IPS-15b (cell line): ENCODE results near the gene FBLN2.

ENCODE experiments used
- H3K27me3 ChIP-seq: one replicate; pipeline ENCODE4 v1.6.1; 2013; ENCODE audit warnings: low read length; ENCODE audit not compliant: control insufficient read depth, insufficient read depth
- H3K36me3 ChIP-seq: one replicate; pipeline ENCODE4 v1.6.1; 2013; ENCODE audit warnings: low read length; ENCODE audit not compliant: control insufficient read depth, insufficient read depth
- H3K4me1 ChIP-seq: one replicate; pipeline ENCODE4 v1.6.1; 2013; ENCODE audit warnings: mild to moderate bottlenecking, low read length; ENCODE audit not compliant: control insufficient read depth, insufficient read depth
- H3K4me3 ChIP-seq: one replicate; pipeline ENCODE4 v1.5.1; 2013; ENCODE audit warnings: low read depth, low read length
- H3K9ac ChIP-seq: one replicate; pipeline ENCODE4 v1.6.1; 2013; ENCODE audit warnings: low read depth, mild to moderate bottlenecking, low read length
- H3K9me3 ChIP-seq: one replicate; pipeline ENCODE4 v1.6.1; 2013; ENCODE audit warnings: mild to moderate bottlenecking, low read length; ENCODE audit not compliant: control insufficient read depth, insufficient read depth

Gene FBLN2

GRCh38 chr3:13619661-13620230 lies 70.8 kb downstream of the FBLN2 start:
- no peak overlapping the region for H3K4me3 ChIP-seq
- no peaks in the 10 kb centered on the region for H3K9me3 ChIP-seq
- no peaks in the 10 kb centered on the region for H3K4me1 ChIP-seq
- no peak overlapping the region for H3K9ac ChIP-seq
- H3K36me3 ChIP-seq: no peaks in the 10 kb centered on the region
- H3K27me3 ChIP-seq: no peaks in the 10 kb centered on the region

GRCh38 chr3:13620281-13620680 lies 71.4 kb downstream of the FBLN2 start:
- Histone ChIP-seq H3K27me3 (no peaks in the 10 kb centered on the region), H3K36me3 (no peaks in the 10 kb centered on the region), H3K9ac (no peak overlapping the region), H3K4me1 (no peaks in the 10 kb centered on the region), H3K9me3 (no peaks in the 10 kb centered on the region), H3K4me3 (no peak overlapping the region)

GRCh38 chr3:13620776-13621365 lies 71.9 kb downstream of the FBLN2 start:
- H3K9ac ChIP-seq: no peak overlapping the region
- H3K36me3 ChIP-seq: no peaks in the 10 kb centered on the region
- H3K27me3 ChIP-seq: no peaks in the 10 kb centered on the region
- no peaks in the 10 kb centered on the region for H3K4me1 ChIP-seq
- no peaks in the 10 kb centered on the region for H3K9me3 ChIP-seq
- H3K4me3 ChIP-seq: no peak overlapping the region

GRCh38 chr3:13621381-13622221 lies 72.7 kb downstream of the FBLN2 start:
- Histone ChIP-seq H3K9me3 (no peaks in the 10 kb centered on the region), H3K4me1 (no peaks in the 10 kb centered on the region), H3K4me3 (no peak overlapping the region), H3K27me3 (no peaks in the 10 kb centered on the region), H3K36me3 (no peaks in the 10 kb centered on the region), H3K9ac (no peak overlapping the region)

- H3K9me3 ChIP-seq: no peaks in the 10 kb centered on the region
- H3K27me3 ChIP-seq: no peaks in the 10 kb centered on the region
- no peaks in the 10 kb centered on the region for H3K4me1 ChIP-seq
- H3K9ac ChIP-seq: no peak overlapping the region
- H3K4me3 ChIP-seq: no peak overlapping the region
- H3K36me3 ChIP-seq: no peaks in the 10 kb centered on the region
Measured at GRCh38 chr3:13622356-13622755, 73.4 kb downstream of the FBLN2 start.

- no peak overlapping the region for H3K4me3 ChIP-seq
- no peaks in the 10 kb centered on the region for H3K27me3 ChIP-seq
- H3K9me3 ChIP-seq: no peaks in the 10 kb centered on the region
- H3K36me3 ChIP-seq: no peaks in the 10 kb centered on the region
- H3K4me1 ChIP-seq: no peaks in the 10 kb centered on the region
- no peak overlapping the region for H3K9ac ChIP-seq
Measured at GRCh38 chr3:13623101-13623654, 74.3 kb downstream of the FBLN2 start.

GRCh38 chr3:13624021-13624420 lies 75.1 kb downstream of the FBLN2 start:
- Histone ChIP-seq H3K9me3 (no peaks in the 10 kb centered on the region), H3K27me3 (no peaks in the 10 kb centered on the region), H3K9ac (no peak overlapping the region), H3K4me1 (no peaks in the 10 kb centered on the region), H3K36me3 (no peaks in the 10 kb centered on the region), H3K4me3 (no peak overlapping the region)

- no peaks in the 10 kb centered on the region for H3K27me3 ChIP-seq
- no peak overlapping the region for H3K4me3 ChIP-seq
- H3K36me3 ChIP-seq: no peaks in the 10 kb centered on the region
- H3K9ac ChIP-seq: no peak overlapping the region
- no peaks in the 10 kb centered on the region for H3K9me3 ChIP-seq
- no peaks in the 10 kb centered on the region for H3K4me1 ChIP-seq
Measured at GRCh38 chr3:13624671-13625125, 75.8 kb downstream of the FBLN2 start.

- Histone ChIP-seq H3K4me1 (no peaks in the 10 kb centered on the region), H3K4me3 (no peak overlapping the region), H3K9ac (no peak overlapping the region), H3K36me3 (peaks cover 3% of the 10 kb centered on the region), H3K27me3 (no peaks in the 10 kb centered on the region), H3K9me3 (no peaks in the 10 kb centered on the region)
Measured at GRCh38 chr3:13626396-13626795, 77.5 kb downstream of the FBLN2 start.

GRCh38 chr3:13626915-13627460 lies 78.1 kb downstream of the FBLN2 start:
- peaks cover 3% of the 10 kb centered on the region for H3K36me3 ChIP-seq
- no peaks in the 10 kb centered on the region for H3K9me3 ChIP-seq
- H3K27me3 ChIP-seq: no peaks in the 10 kb centered on the region
- no peaks in the 10 kb centered on the region for H3K4me1 ChIP-seq
- H3K4me3 ChIP-seq: no peak overlapping the region
- H3K9ac ChIP-seq: no peak overlapping the region

- Histone ChIP-seq H3K4me1 (no peaks in the 10 kb centered on the region), H3K4me3 (no peak overlapping the region), H3K9ac (no peak overlapping the region), H3K9me3 (no peaks in the 10 kb centered on the region), H3K27me3 (no peaks in the 10 kb centered on the region), H3K36me3 (peaks cover 3% of the 10 kb centered on the region)
Measured at GRCh38 chr3:13627681-13628080, 78.8 kb downstream of the FBLN2 start.
